ENCODE measurements around the gene TMEM164. TPM values are rescaled to one million over a fixed set of nuclear protein-coding genes. Genes with fewer than 3 reads are reported as not detected.
A peak's percentile ranks its signal among the peaks of the same experiment; 100 is the strongest.

Gene TMEM164
- total RNA-seq, 2 donors from 2014 or later, result 110 to 117 TPM

DNA sequence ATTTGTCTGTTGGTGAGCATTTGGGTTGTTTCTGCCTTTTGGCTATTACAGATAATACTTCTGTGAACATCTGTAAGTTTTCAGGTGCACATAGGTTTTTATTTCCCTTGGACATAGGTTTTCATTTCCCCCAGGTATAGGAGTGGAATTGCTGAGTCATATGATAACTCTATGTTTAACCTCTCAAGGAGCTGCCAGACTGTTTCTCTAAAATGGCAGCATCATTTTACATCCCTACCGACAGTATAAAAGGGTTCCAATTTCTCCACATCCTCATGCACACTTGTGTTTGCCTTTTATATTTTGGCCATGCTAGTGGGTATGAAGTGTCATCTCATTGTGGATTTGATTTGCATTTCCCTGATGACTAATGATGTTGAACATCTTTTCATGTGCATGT is 53.5 kb downstream of the TMEM164 start:
- no peak for DNase-seq
- intact Hi-C loops (cut with DNase I, micrococcal nuclease), result no loop called here
- ATAC-seq, result no peak

DNA sequence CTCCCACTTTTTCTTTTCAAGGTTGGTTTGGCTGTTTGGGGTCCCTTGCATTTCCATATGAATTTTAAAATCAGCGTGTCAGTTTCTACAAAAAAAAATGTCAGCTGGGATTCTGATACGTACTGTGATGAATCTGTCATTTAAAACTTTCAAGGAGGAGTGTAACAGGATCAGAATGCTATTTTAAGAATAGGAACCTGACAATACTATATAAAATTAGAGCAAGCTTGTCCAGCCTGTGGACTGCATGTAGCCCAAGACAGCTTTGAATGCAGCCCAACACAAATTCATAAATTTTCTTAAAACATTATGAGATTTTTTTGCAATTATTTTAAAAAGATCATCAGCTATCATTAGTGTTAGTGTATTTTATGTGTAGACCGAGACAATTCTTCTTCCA is 56.5 kb downstream of the TMEM164 start:
- ATAC-seq (no peak), DNase-seq (no peak)
- intact Hi-C loops (cut with DNase I, micrococcal nuclease), result no loop called here

DNA sequence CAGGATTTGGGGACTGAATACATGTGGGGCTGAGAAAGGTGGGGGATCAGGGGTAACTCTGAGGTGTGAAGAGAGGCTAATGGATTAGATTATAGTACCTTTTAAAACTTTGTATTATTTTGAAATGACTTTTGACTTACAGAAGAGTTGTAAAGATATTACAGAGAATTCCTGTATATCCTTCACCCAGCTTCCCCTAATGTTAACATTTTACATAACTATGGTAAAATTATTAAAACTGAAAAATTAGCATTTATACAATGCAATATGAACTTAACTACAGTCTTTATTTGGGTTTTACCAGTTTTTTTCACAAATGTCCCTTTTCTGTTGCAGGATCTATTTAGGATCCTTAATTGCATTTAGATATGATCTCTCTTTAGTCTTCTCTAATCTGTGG is 57.4 kb downstream of the TMEM164 start:
- intact Hi-C loops (cut with DNase I, micrococcal nuclease), result no loop called here
- ATAC-seq, result no peak

GRCh38 chrX:110060846-110061537 is 58.1 kb downstream of the TMEM164 start:
- DNase-seq (no peak), ATAC-seq (no peak)
- intact Hi-C loops (cut with DNase I, micrococcal nuclease), result no loop called here

More for the DNA sequence above, 57.4 kb downstream of the TMEM164 start:
- no peak for DNase-seq

GRCh38 chrX:110062919-110063318 is 60.0 kb downstream of the TMEM164 start:
- ATAC-seq (no peak), DNase-seq (no peak)
- intact Hi-C loops (cut with DNase I, micrococcal nuclease), result no loop called here

DNA sequence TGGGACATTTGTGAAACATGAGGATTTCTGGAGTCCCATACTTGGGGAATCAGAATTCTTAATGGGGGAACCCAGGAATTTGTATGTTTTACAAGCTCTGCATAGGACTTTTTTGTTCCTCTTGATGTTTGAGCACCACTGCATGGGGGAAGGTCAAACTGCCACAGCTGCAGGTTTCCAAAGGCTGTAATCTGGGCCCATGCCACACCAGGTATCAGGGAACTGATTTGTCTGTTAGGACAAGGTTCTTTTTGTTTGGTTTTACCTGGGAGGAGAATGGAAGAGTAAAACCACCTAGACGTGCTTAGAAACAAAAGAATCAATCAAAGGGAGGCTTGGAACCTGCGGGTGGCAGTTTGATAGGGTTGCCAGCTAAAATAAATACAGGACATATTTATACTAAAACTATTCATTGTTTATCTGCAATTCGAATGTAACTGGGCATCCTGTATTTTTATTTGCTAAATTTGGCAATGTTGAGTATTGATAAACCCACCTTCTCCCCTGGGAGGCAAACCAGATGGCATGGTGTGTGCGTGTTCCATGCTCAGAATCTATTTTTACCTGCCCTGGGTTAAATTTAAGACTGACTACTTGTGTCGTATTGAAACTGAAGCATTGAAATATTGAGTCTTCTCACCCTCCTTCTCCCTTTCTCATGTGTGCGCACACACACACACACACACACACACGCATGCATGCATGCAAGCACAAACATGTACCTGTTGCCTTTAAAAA is 63.7 kb downstream of the TMEM164 start:
- DNase-seq (no peak), ATAC-seq (no peak)
- intact Hi-C loops (cut with DNase I, micrococcal nuclease), result no loop called here

GRCh38 chrX:110070970-110071369 is 68.1 kb downstream of the TMEM164 start:
- intact Hi-C loops (cut with DNase I, micrococcal nuclease), result no loop called here
- ATAC-seq (no peak), DNase-seq (no peak)

DNA sequence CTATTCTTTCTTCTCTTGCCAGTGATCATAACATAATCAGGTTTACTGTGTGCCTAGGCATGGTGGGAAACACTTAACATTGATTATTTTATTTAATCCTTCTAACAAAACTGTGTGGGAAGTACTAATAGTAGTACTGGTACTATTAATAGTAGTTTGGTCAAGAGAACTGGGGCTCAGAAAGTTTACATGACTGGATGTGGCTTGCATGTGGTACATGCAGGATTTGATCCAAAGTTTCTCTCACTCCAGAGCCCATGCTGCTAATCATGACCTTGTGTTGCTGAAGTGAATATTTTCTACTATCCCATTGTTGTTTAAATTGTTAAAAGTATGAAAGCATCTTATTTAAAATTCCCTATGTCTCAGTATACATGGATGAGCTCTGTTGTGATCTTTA is 78.4 kb downstream of the TMEM164 start:
- ATAC-seq, result no peak
- DNase-seq, result no peak
- intact Hi-C loops (cut with DNase I, micrococcal nuclease), result no loop called here

DNA sequence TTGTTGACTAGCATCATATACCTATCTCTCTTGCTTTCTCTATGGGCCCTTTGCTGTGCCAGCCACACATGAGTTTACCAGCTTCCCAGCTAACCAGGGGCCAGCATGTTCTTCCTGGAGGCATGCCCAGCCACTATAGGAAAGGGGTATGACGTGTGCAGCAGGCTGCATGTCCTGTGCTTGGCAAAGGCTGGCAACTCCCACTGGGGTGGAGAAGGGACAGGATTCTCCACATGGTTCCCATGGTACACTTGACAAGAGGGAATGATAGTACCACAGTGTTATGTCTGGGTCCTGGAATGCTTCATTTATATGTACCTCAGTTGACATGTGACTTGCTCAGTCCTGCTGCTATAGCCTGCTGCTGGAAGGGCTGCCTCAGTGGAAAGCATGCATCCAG is 78.8 kb downstream of the TMEM164 start:
- intact Hi-C loops (cut with DNase I, micrococcal nuclease), result no loop called here
- no peak for ATAC-seq
- no peak for DNase-seq

DNA sequence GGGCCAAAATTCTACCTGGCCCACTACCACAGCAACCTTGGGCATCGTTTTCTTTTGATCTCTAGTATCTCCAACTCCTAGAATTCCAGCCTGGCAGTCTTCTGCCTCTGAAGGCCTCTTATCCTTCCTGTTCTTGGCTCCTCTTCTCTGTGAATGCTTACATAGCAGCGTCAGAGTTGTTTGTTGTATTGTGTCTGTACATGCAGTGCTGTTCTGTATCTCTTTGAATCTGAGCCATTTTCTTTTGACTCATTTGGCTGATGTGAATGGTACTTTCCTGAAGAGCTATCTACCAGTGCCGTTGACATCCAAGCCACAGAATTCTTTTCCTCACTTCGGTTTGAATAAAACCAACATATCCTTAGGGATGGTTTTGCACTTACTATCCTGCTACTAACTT is 79.2 kb downstream of the TMEM164 start:
- DNase-seq (no peak), ATAC-seq (no peak)
- intact Hi-C loops (cut with DNase I, micrococcal nuclease), result no loop called here

DNA sequence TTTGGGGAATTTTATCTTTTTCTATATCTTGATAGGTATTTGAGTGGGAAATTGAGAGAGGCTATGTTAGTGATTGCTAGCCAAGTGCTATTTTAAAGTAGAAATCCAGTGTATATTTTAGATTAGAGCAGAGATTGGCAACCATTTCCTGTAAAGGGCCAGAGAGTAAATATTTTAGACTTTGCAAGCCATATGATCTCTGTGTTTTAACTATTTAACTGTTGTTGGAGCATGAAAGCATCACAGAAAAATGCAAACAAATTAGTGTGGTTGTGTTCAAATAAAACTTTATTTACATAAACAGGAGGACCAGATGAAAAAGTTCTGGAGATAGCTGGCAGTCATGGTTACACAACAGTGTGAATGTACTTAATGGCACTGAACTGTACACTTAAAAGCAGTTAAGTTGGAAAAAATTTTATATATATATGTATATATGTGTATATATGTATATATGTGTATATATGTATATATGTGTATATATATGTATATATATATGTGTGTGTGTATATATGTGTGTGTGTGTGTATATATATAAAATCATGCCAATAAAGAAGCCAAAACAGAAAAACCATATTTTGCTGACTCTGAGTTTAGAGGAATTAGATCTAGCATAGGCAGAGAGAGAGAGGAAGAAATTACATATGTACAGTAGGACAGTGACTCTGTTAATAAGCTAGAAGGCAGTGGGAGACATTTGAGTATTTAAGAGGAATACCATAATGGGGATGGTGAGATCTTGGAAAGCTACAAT is 83.4 kb downstream of the TMEM164 start:
- ATAC-seq, result no peak
- DNase-seq, result no peak
- intact Hi-C loops (cut with DNase I, micrococcal nuclease), result no loop called here

- DNase-seq, result no peak
- intact Hi-C loops (cut with DNase I, micrococcal nuclease), result no loop called here
- peak; percentile 80 for ATAC-seq
Measured at GRCh38 chrX:110086916-110087484, 84.1 kb downstream of the TMEM164 start.

GRCh38 chrX:110087485-110088356 is 84.8 kb downstream of the TMEM164 start:
- peak; percentile 74 for ATAC-seq
- intact Hi-C loops (cut with DNase I, micrococcal nuclease), result no loop called here
- no peak for DNase-seq

DNA sequence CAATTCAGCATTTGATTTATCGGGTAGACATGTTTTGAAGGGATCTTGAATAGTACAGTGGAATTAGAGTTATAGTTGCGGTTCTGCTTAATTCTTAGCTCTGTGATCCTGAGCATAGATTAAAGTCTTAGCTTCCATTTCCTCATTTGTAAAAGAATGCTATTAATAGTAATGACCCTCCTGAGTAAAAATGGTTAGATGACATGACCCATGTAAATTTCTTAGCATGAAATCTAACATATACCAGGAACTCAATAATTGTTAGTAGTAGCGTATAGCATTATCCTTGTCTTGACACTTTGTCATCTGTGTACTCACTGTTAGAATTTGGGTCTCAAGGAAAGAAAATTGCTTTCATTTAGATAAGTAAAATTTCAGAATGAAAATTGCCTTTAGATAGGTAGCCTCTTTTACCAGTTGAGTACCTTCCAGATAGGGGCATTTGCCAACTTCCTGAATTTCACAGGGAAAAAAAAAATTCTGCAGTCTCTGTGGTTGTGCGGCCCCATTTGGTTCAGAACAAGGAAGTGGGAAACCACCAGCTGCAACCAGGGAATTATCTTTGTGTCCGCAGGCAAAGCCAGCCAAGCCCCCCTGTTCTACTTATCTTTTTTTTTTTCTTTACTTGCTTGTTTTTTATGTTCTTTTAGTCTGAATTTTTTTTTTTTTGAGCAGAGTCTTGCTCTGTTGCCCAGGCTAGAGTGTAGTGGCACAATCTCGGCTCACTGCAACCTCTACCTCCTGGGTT is 86.9 kb downstream of the TMEM164 start:
- no peak for DNase-seq
- intact Hi-C loops (cut with DNase I, micrococcal nuclease), result no loop called here
- no peak for ATAC-seq

GRCh38 chrX:110097920-110098319 is 95.0 kb downstream of the TMEM164 start:
- no peak for ATAC-seq
- intact Hi-C loops (cut with DNase I, micrococcal nuclease), result no loop called here
- no peak for DNase-seq

DNA sequence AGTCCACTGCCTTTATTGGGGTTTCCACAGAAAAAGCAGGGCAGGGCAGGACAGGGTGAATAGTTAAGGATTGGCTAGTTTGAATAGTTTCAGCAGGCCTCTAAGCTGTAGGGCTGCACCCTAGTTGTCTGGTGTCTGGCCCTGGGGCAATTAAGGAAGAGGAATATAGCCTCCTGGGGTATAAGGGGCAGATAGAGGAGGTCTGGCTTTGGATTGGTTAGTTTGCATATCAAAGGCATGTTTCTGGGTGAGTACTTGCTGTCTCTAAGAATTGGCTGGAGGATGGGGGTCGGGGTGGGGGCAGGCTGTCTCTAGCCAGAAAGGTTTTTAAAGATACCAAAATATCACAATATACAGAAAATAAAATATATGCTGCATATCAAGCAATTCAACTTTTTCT is 100.4 kb downstream of the TMEM164 start:
- intact Hi-C loops (cut with DNase I, micrococcal nuclease), result no loop called here
- DNase-seq (no peak), ATAC-seq (peak; percentile 31)

GRCh38 chrX:110104078-110104477 is 101.2 kb downstream of the TMEM164 start:
- DNase-seq (no peak), ATAC-seq (peak; percentile 75)
- intact Hi-C loops (cut with DNase I, micrococcal nuclease), result no loop called here

GRCh38 chrX:110108381-110108821 is 105.5 kb downstream of the TMEM164 start:
- DNase-seq (no peak), ATAC-seq (no peak)
- intact Hi-C loops (cut with DNase I, micrococcal nuclease), result no loop called here
